Panc1 (cell line): Measurements from ENCODE around the gene SUPV3L1. TPM values are rescaled to one million over a fixed set of nuclear protein-coding genes. Genes with fewer than 3 reads are reported as not detected.
A peak's percentile ranks its signal among the peaks of the same experiment; 100 is the strongest.

Source experiments
- ATAC-seq: fragments of 200-7000 bp; cut with Tn5 transposase; 2 replicates; pipeline ENCODE4 v1.9.1; 2020; ENCODE audit warnings: mild to moderate bottlenecking, moderate library complexity
- BruUV-seq: library from RNA; stranded (reverse); fragments of 400-500 nt; replicated peaks from 2 replicates; lab custom pipeline; 2021; lab: Mats Ljungman, UMichigan
- CTCF ChIA-PET: fragments of 300-600 bp; sonication (Branson Sonifier 250); formaldehyde crosslinking; loops from one replicate; lab custom pipeline; 2022; ENCODE audit warnings: antibody characterized with exemption; lab: Charles Lee
- POLR2A ChIA-PET: fragments of 300-600 bp; sonication (Branson Sonifier 250); formaldehyde crosslinking; loops from one replicate; lab custom pipeline; 2022; ENCODE audit warnings: antibody characterized with exemption; lab: Charles Lee
- DNase-seq: peaks from one replicate; pipeline ENCODE4 v3.0.0-alpha.2; 2010; ENCODE audit warnings: low read depth, low spot score
- H3K27ac ChIP-seq: 2 replicates; pipeline ENCODE4 v1.5.1; 2011; ENCODE audit warnings: mild to moderate bottlenecking, low read length, inconsistent platforms
- H3K27me3 ChIP-seq: fragments of 200-500 bp; sonication (Bioruptor generic); 2 replicates; pipeline ENCODE4 v1.6.0; 2014; ENCODE audit warnings: low read length, inconsistent platforms; ENCODE audit not compliant: control insufficient read depth, insufficient read depth
- H3K36me3 ChIP-seq: fragments of 200-500 bp; sonication (Bioruptor generic); 2 replicates; pipeline ENCODE4 v1.5.1; 2014; ENCODE audit warnings: inconsistent platforms, mild to moderate bottlenecking, low read length, moderate library complexity; ENCODE audit not compliant: control insufficient read depth, insufficient read depth
- H3K4me1 ChIP-seq: 2 replicates; pipeline ENCODE4 v1.5.1; 2011; ENCODE audit warnings: inconsistent platforms, mild to moderate bottlenecking, low read length, moderate library complexity; ENCODE audit not compliant: control insufficient read depth, insufficient read depth
- H3K4me3 ChIP-seq, 2 experiments: 2 replicates each; pipeline ENCODE4 v1.5.1; 2011 to 2012; ENCODE audit warnings: low read depth in 2 of 2, low read length in 2 of 2, mild to moderate bottlenecking in 2 of 2, inconsistent platforms in 1 of 2, moderate library complexity in 1 of 2
- H3K9me3 ChIP-seq: fragments of 200-500 bp; sonication (Bioruptor generic); 2 replicates; pipeline ENCODE4 v1.5.1; 2014; ENCODE audit warnings: low read depth, mild to moderate bottlenecking, inconsistent platforms, low read length, moderate library complexity; ENCODE audit not compliant: control insufficient read depth, insufficient read depth
- CTCF ChIP-seq: fragments of 450-650 bp; IDR thresholded peaks from 2 replicates; pipeline ENCODE4 v1.5.1; 2017; ENCODE audit warnings: mild to moderate bottlenecking
- POLR2AphosphoS5 ChIP-seq: IDR thresholded peaks from 2 replicates; pipeline ENCODE4 v1.6.1; 2012; ENCODE audit warnings: mild to moderate bottlenecking, low read depth, low read length, moderate library complexity
- SIN3A ChIP-seq: IDR thresholded peaks from 2 replicates; pipeline ENCODE4 v1.6.1; 2012; ENCODE audit warnings: low read depth, mild to moderate bottlenecking, low read length, moderate library complexity, borderline replicate concordance; ENCODE audit not compliant: insufficient read depth
- TCF7L2 ChIP-seq: IDR thresholded peaks from 2 replicates; pipeline ENCODE4 v1.6.1; 2011; ENCODE audit warnings: mild to moderate bottlenecking, low read depth, low read length, inconsistent platforms
- in situ Hi-C: cut with HindIII; loops from 2 replicates; pipeline ENCODE4 v1.10.0; 2016; ENCODE audit warnings: low sequenced_read_pairs, low pct_unique_long_range_greater_than_20kb
- intact Hi-C: fragments of 100-400 bp; cut with micrococcal nuclease; formaldehyde crosslinking; loops from one replicate; pipeline ENCODE4 v1.10.0; 2022; ENCODE audit not compliant: unreplicated experiment
- total RNA-seq: library from RNA; stranded (reverse); gene quantifications from one replicate; pipeline ENCODE4 v1.2.1, GENCODE V29; 2021; ENCODE audit not compliant: unreplicated experiment
- TF ChIP-seq, protein P1 (sequence below), 2 experiments: IDR thresholded peaks; 2 replicates each; pipeline ENCODE4 v1.6.1; 2011 to 2012; ENCODE audit warnings: low read depth in 2 of 2, control low read depth in 1 of 2, low read length in 1 of 2, mild to moderate bottlenecking in 1 of 2, moderate library complexity in 1 of 2; ENCODE audit not compliant: insufficient read depth in 1 of 2

Gene SUPV3L1
- total RNA-seq, 1 experiment from 2014 or later: 65.0 TPM

DNA sequence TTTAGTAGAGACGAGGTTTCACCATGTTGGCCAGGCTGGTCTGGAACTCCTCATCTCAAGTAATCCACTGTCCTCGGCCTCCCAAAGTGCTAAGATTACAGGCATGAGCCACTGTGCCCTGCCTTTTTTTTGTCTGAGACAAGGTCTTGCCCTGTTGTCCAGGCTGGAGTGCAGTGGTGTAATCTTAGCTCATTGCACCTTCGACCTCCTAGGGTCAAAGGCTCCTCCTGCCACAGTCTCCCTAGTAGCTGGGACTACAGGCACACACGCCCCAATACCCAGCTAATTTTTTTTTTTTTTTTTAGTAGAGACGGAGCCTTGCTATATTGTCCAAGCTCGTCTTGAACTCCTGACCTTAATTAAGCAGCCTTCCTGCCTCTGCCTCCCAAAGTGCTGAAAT is 26.8 kb upstream of the SUPV3L1 start:
- Histone ChIP-seq H3K36me3 (peaks cover 9% of the 10 kb centered on the region), H3K4me1 (no peaks in the 10 kb centered on the region), H3K4me3 (no peak overlapping the region), H3K27ac (no peak overlapping the region), H3K27me3 (no peaks in the 10 kb centered on the region), H3K9me3 (no peaks in the 10 kb centered on the region)
- ChIA-PET POLR2A (no interaction called here), CTCF (no interaction called here)
- intact Hi-C loops: no loop called here
- TF ChIP-seq CTCF: no peak
- no peak for TF ChIP-seq SIN3A
- ATAC-seq: no peak; the same call in 1 of the 2 replicates
- no TSS peak for BruUV-seq
- in situ Hi-C loops: no loop called here
- no peak for DNase-seq

- CTCF ChIA-PET: no interaction called here
- no TSS peak for BruUV-seq
- TF ChIP-seq SIN3A (no peak), CTCF (no peak), TCF7L2 (no peak), POLR2AphosphoS5 (no peak)
- TF ChIP-seq, protein P1, sequence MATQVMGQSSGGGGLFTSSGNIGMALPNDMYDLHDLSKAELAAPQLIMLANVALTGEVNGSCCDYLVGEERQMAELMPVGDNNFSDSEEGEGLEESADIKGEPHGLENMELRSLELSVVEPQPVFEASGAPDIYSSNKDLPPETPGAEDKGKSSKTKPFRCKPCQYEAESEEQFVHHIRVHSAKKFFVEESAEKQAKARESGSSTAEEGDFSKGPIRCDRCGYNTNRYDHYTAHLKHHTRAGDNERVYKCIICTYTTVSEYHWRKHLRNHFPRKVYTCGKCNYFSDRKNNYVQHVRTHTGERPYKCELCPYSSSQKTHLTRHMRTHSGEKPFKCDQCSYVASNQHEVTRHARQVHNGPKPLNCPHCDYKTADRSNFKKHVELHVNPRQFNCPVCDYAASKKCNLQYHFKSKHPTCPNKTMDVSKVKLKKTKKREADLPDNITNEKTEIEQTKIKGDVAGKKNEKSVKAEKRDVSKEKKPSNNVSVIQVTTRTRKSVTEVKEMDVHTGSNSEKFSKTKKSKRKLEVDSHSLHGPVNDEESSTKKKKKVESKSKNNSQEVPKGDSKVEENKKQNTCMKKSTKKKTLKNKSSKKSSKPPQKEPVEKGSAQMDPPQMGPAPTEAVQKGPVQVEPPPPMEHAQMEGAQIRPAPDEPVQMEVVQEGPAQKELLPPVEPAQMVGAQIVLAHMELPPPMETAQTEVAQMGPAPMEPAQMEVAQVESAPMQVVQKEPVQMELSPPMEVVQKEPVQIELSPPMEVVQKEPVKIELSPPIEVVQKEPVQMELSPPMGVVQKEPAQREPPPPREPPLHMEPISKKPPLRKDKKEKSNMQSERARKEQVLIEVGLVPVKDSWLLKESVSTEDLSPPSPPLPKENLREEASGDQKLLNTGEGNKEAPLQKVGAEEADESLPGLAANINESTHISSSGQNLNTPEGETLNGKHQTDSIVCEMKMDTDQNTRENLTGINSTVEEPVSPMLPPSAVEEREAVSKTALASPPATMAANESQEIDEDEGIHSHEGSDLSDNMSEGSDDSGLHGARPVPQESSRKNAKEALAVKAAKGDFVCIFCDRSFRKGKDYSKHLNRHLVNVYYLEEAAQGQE (IDR thresholded peaks at IDR 0.05; ENCODE audit: insufficient read depth in 1 of 2, low read depth in 2 of 2, low read length in 1 of 2): no peak
- Histone ChIP-seq H3K4me3 (no peak overlapping the region), H3K27ac (no peak overlapping the region), H3K4me1 (no peaks in the 10 kb centered on the region), H3K27me3 (no peaks in the 10 kb centered on the region), H3K36me3 (peaks cover 11% of the 10 kb centered on the region), H3K9me3 (no peaks in the 10 kb centered on the region)
- ATAC-seq (peak; percentile 58), DNase-seq (no peak)
- POLR2A ChIA-PET: no interaction called here
- intact Hi-C loops: no loop called here
- in situ Hi-C loops: no loop called here
These were observed 19.2 kb upstream of the SUPV3L1 start for GRCh38 chr10:69160809-69161241.

DNA sequence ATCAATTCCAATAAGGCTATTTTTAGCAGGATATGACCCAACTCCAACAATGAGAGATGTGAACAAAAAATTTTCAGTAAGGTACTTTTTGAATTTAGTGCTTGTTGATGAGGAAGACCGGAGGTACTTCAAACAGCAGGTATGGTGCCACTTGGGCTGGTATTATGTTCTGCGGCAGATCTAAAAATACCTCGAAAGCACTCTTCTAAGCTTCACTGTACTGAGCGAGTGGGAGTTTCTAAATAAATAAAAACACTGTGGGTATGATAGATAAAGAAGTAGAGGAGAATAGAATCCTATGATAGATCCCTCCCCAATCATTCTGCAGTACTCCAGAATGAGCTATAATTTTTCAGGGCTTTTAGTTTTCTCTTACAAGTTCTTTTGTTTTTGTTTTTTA is 11.5 kb upstream of the SUPV3L1 start:
- Histone ChIP-seq H3K4me3 (no peak overlapping the region), H3K27me3 (no peaks in the 10 kb centered on the region), H3K4me1 (no peaks in the 10 kb centered on the region), H3K9me3 (no peaks in the 10 kb centered on the region), H3K36me3 (peaks cover 23% of the 10 kb centered on the region), H3K27ac (no peak overlapping the region)
- ChIA-PET CTCF (no interaction called here), POLR2A (no interaction called here)
- intact Hi-C loops: no loop called here
- BruUV-seq: no TSS peak
- DNase-seq: no peak
- no peak for ATAC-seq
- in situ Hi-C loops: no loop called here
- no peak for TF ChIP-seq TCF7L2
- TF ChIP-seq POLR2AphosphoS5: no peak
- TF ChIP-seq, protein P1 (IDR thresholded peaks at IDR 0.05; ENCODE audit: insufficient read depth in 1 of 2, low read depth in 2 of 2, low read length in 1 of 2): no peak
- no peak for TF ChIP-seq CTCF
- no peak for TF ChIP-seq SIN3A
